Measurements from ENCODE around the gene ACBD5. TPM values are rescaled to one million over a fixed set of nuclear protein-coding genes. Genes with fewer than 3 reads are reported as not detected.
A peak's percentile ranks its signal among the peaks of the same experiment; 100 is the strongest.

The ACBD5 gene
- total RNA-seq, 5 donors from 2014 or later (not counting 1 experiment from before 2014, with no cell fraction given): 20.7 to 21.2 (median 21.1) TPM

- ChIA-PET POLR2A (interaction anchor here in 1 of 2 donors (0.6 kb wide), 1 partner anchor 146 kb away, joined by 3 read pairs; no protein-coding TSS in a partner anchor), CTCF (no interaction called here)
- Histone ChIP-seq H3K27me3 (replicated peaks in 1 of 2; ENCODE audit: control insufficient read depth in 2 of 2, extremely low read depth in 1 of 2, insufficient read depth in 2 of 2, low read length in 1 of 2) (peaks cover 0 to 32% of the 10 kb centered on the region in 2 experiments), H3K9me3 (no peaks in the 10 kb centered on the region), H3K36me3 (ENCODE audit: control insufficient read depth in 2 of 2, extremely low read depth in 1 of 2, insufficient read depth in 1 of 2, low read length in 1 of 2) (no peaks in the 10 kb centered on the region), H3K27ac (ENCODE audit: low read length) (no peak overlapping the region), H3K4me3 (ENCODE audit: control insufficient read depth in 1 of 2, extremely low read depth in 1 of 2, low read length in 1 of 2) (peak overlapping the region; percentile 44 to 71), H3K4me1 (ENCODE audit: control insufficient read depth in 1 of 2, extremely low read depth in 1 of 2, insufficient read depth in 2 of 2, low read length in 2 of 2) (peaks cover 5 to 26% of the 10 kb centered on the region in 2 experiments)
- no peaks in the 10 kb centered on the region for H3K9me3 Mint-ChIP-seq
- DNase-seq (peak in 4 of 35 experiments; percentile 20 to 33 (median 25)), ATAC-seq (replicated peaks in 1 of 4) (peak; percentile 34 to 64 (median 58))
- peak overlapping the region; percentile 79 to 97 (median 88) for H3K4me3 Mint-ChIP-seq
- peaks cover 29 to 45% of the 10 kb centered on the region in 2 donors for H3K27me3 Mint-ChIP-seq
- 8% methylated on average over 71 of the region's 75 CpGs for WGBS (ENCODE audit: insufficient coverage)
- no peaks in the 10 kb centered on the region for H3K36me3 Mint-ChIP-seq
- peak overlapping the region in 1 of 2 donors; percentile 23 for H3K27ac Mint-ChIP-seq
- H3K4me1 Mint-ChIP-seq: peaks cover 24 to 26% (median 25%) of the 10 kb centered on the region in 3 donors
Measured at GRCh38 chr10:27258838-27259812, 18.5 kb upstream of the ACBD5 start.

- H3K36me3 Mint-ChIP-seq: no peaks in the 10 kb centered on the region
- DNase-seq (no peak), ATAC-seq (replicated peaks in 1 of 4) (peak in 1 of 4 experiments; percentile 17)
- Histone ChIP-seq H3K9me3 (no peaks in the 10 kb centered on the region), H3K36me3 (ENCODE audit: control insufficient read depth in 2 of 2, extremely low read depth in 1 of 2, insufficient read depth in 1 of 2, low read length in 1 of 2) (no peaks in the 10 kb centered on the region), H3K27me3 (replicated peaks in 1 of 2; ENCODE audit: control insufficient read depth in 2 of 2, extremely low read depth in 1 of 2, insufficient read depth in 2 of 2, low read length in 1 of 2) (peaks cover 0 to 32% of the 10 kb centered on the region in 2 experiments), H3K27ac (ENCODE audit: low read length) (no peak overlapping the region), H3K4me1 (ENCODE audit: control insufficient read depth in 1 of 2, extremely low read depth in 1 of 2, insufficient read depth in 2 of 2, low read length in 2 of 2) (peaks cover 5 to 26% of the 10 kb centered on the region in 2 experiments), H3K4me3 (ENCODE audit: control insufficient read depth in 1 of 2, extremely low read depth in 1 of 2, low read length in 1 of 2) (peak overlapping the region; percentile 44 to 71)
- H3K27me3 Mint-ChIP-seq: peaks cover 29 to 42% of the 10 kb centered on the region in 2 donors
- H3K9me3 Mint-ChIP-seq: no peaks in the 10 kb centered on the region
- POLR2A ChIA-PET: no interaction called here
- H3K4me1 Mint-ChIP-seq: peaks cover 25 to 31% (median 28%) of the 10 kb centered on the region in 3 donors
- 2% methylated on average over 12 of the region's 18 CpGs for WGBS (ENCODE audit: insufficient coverage)
- CTCF ChIA-PET: interaction anchor here (0.9 to 1.6 kb wide), 2 partner anchors 16 kb away, joined by 3 to 11 read pairs; no protein-coding TSS in a partner anchor
- H3K4me3 Mint-ChIP-seq: peak overlapping the region; percentile 79 to 97 (median 84)
- peak overlapping the region in 1 of 2 donors; percentile 23 for H3K27ac Mint-ChIP-seq
Measured at GRCh38 chr10:27258492-27258837, 17.9 kb upstream of the ACBD5 start.

GRCh38 chr10:27256299-27257189 is 15.9 kb upstream of the ACBD5 start:
- ChIA-PET POLR2A (interaction anchor here (0.5 to 1.2 kb wide), 4 partner anchors 14 to 1285 kb away, joined by 3 to 4 read pairs (median 3); partner anchors contain the start of gene YME1L1 (in 1 of the 2)), CTCF (interaction anchor here in 1 of 2 donors (1.1 to 1.6 kb wide), 4 partner anchors 14 to 104 kb away, joined by 3 to 11 read pairs (median 4); no protein-coding TSS in a partner anchor)
- Histone ChIP-seq H3K27ac (ENCODE audit: low read length) (no peak overlapping the region), H3K4me3 (ENCODE audit: control insufficient read depth in 1 of 2, extremely low read depth in 1 of 2, low read length in 1 of 2) (no peak overlapping the region), H3K9me3 (no peaks in the 10 kb centered on the region), H3K27me3 (replicated peaks in 1 of 2; ENCODE audit: control insufficient read depth in 2 of 2, extremely low read depth in 1 of 2, insufficient read depth in 2 of 2, low read length in 1 of 2) (peaks cover 0 to 32% of the 10 kb centered on the region in 2 experiments), H3K4me1 (ENCODE audit: control insufficient read depth in 1 of 2, extremely low read depth in 1 of 2, insufficient read depth in 2 of 2, low read length in 2 of 2) (peaks cover 5 to 39% of the 10 kb centered on the region in 2 experiments), H3K36me3 (ENCODE audit: control insufficient read depth in 2 of 2, extremely low read depth in 1 of 2, insufficient read depth in 1 of 2, low read length in 1 of 2) (no peaks in the 10 kb centered on the region)
- no peaks in the 10 kb centered on the region for H3K9me3 Mint-ChIP-seq
- H3K4me1 Mint-ChIP-seq: peaks cover 31 to 35% (median 34%) of the 10 kb centered on the region in 3 donors
- H3K4me3 Mint-ChIP-seq: no peak overlapping the region
- ATAC-seq (replicated peaks in 1 of 4) (no peak), DNase-seq (no peak)
- H3K27ac Mint-ChIP-seq: no peak overlapping the region
- H3K36me3 Mint-ChIP-seq: no peaks in the 10 kb centered on the region
- 99% methylated on average over 32 of the region's 58 CpGs for WGBS (ENCODE audit: insufficient coverage)
- peaks cover 20 to 31% of the 10 kb centered on the region in 2 donors for H3K27me3 Mint-ChIP-seq

GRCh38 chr10:27253576-27253975 is 13.0 kb upstream of the ACBD5 start:
- Histone ChIP-seq H3K36me3 (ENCODE audit: control insufficient read depth in 2 of 2, extremely low read depth in 1 of 2, insufficient read depth in 1 of 2, low read length in 1 of 2) (no peaks in the 10 kb centered on the region), H3K4me1 (ENCODE audit: control insufficient read depth in 1 of 2, extremely low read depth in 1 of 2, insufficient read depth in 2 of 2, low read length in 2 of 2) (peaks cover 5 to 30% of the 10 kb centered on the region in 2 experiments), H3K27ac (ENCODE audit: low read length) (no peak overlapping the region), H3K27me3 (replicated peaks in 1 of 2; ENCODE audit: control insufficient read depth in 2 of 2, extremely low read depth in 1 of 2, insufficient read depth in 2 of 2, low read length in 1 of 2) (peaks cover 0 to 17% of the 10 kb centered on the region in 2 experiments), H3K9me3 (no peaks in the 10 kb centered on the region), H3K4me3 (ENCODE audit: control insufficient read depth in 1 of 2, extremely low read depth in 1 of 2, low read length in 1 of 2) (no peak overlapping the region)
- Mint-ChIP-seq H3K27me3 (peaks cover 8 to 14% of the 10 kb centered on the region in 2 donors), H3K27ac (no peak overlapping the region), H3K4me1 (peaks cover 23 to 26% (median 24%) of the 10 kb centered on the region in 3 donors), H3K9me3 (no peaks in the 10 kb centered on the region), H3K36me3 (no peaks in the 10 kb centered on the region), H3K4me3 (peak overlapping the region; percentile 63 to 79 (median 73))
- ChIA-PET CTCF (no interaction called here), POLR2A (interaction anchor here in 1 of 2 donors (0.6 kb wide), 1 partner anchor 98 kb away, joined by 3 read pairs; no protein-coding TSS in a partner anchor)
- DNase-seq: no peak
- no peak for ATAC-seq (replicated peaks in 1 of 4)
- WGBS (ENCODE audit: insufficient coverage): 100% methylated on average over 5 of the region's 5 CpGs

DNA sequence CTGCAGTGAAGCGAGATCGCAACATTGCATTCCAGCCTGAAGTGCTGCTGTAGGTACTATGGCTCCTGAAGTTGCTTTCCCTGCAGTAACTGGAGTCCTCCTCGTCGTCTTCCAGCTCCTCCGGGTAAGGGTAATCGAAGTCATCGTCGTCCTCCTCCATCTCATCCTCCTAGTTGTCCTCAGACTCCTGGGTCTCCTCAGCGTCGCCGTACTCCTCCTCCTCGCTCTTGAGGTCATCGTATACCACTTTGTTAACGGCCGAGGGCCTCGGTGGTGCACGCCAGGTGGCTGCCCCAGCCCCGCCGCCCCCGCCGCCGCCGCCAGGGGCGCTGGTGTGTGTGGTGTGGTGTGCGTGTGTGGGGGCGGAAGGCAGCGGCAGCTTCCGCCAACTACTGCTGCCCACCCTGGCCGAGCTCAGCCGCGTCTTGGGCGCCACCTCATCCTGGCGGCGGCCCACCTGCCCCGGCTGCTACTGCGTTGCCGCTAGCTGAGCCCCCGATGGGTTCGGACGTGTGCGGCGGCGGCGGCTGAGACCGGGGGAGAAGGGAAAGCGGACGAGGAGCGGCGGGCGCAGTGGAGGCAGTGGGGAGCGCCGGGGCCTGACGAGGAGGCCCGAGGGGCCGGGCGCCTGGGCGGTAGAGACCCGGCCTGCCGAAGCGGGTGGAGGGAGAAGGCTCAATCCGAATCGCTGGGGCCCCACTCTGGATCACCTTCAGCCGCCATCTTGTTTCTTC is 11.8 kb upstream of the ACBD5 start:
- Mint-ChIP-seq H3K27ac (peak overlapping the region; percentile 79 to 87), H3K36me3 (no peaks in the 10 kb centered on the region), H3K4me1 (peaks cover 11 to 15% (median 13%) of the 10 kb centered on the region in 3 donors), H3K27me3 (peaks cover under 1 to 3% of the 10 kb centered on the region in 2 donors), H3K4me3 (peak overlapping the region; percentile 73 to 86 (median 79)), H3K9me3 (no peaks in the 10 kb centered on the region)
- ChIA-PET CTCF (interaction anchor here (0.5 to 2.0 kb wide), 10 partner anchors 9 to 251 kb away, joined by 3 to 13 read pairs (median 4); partner anchors contain the start of genes RAB18 (in 1 of the 2) and YME1L1 (in 1 of the 2)), POLR2A (interaction anchor here (0.6 to 0.7 kb wide), 4 partner anchors 96 to 441 kb away, joined by 4 to 8 read pairs (median 4); no protein-coding TSS in a partner anchor)
- DNase-seq: peak; percentile 53 to 85 (median 73)
- 16% methylated on average over 46 of the region's 63 CpGs for WGBS (ENCODE audit: insufficient coverage)
- H3K27ac ChIP-seq (ENCODE audit: low read length): peak overlapping the region; percentile 71
- no peaks in the 10 kb centered on the region for H3K36me3 ChIP-seq (ENCODE audit: control insufficient read depth in 2 of 2, extremely low read depth in 1 of 2, insufficient read depth in 1 of 2, low read length in 1 of 2)
- H3K4me1 ChIP-seq (ENCODE audit: control insufficient read depth in 1 of 2, extremely low read depth in 1 of 2, insufficient read depth in 2 of 2, low read length in 2 of 2): peaks cover 0 to 19% of the 10 kb centered on the region in 2 experiments
- peak overlapping the region; percentile 54 to 58 for H3K4me3 ChIP-seq (ENCODE audit: control insufficient read depth in 1 of 2, extremely low read depth in 1 of 2, low read length in 1 of 2)
- H3K9me3 ChIP-seq: no peaks in the 10 kb centered on the region
- H3K27me3 ChIP-seq (replicated peaks in 1 of 2; ENCODE audit: control insufficient read depth in 2 of 2, extremely low read depth in 1 of 2, insufficient read depth in 2 of 2, low read length in 1 of 2): peaks cover 0 to 9% of the 10 kb centered on the region in 2 experiments
- ATAC-seq (replicated peaks in 1 of 4): peak; percentile 95 to 99 (median 99)
